ENCODE results near the gene SMAD5. TPM values are rescaled to one million over a fixed set of nuclear protein-coding genes. Genes with fewer than 3 reads are reported as not detected.

The SMAD5 gene
- total RNA-seq, 1 donor, result 88.7 TPM

DNA sequence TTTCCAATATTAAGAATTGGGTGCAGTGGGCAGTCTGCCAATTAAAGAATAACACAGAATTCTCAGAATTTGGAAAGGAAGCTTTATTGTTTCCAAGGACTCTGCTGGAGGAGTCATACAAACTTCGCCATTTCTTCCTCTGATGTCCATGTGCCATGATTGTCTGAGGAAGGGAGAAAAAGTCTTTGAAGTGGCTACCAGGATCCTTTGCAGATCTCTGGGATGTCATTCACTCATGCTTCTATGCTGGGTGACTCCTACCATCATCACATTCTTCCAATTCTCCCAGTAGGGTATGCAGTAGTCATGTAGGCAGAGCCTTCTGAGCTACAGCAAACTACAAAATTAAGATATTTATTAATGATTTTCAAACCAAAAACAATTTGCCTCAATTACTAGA is 3.2 kb upstream of the SMAD5 start:
- no peak overlapping the region for H3K4me3 ChIP-seq (ENCODE audit: low read depth, low read length)
- TF ChIP-seq, protein P1, sequence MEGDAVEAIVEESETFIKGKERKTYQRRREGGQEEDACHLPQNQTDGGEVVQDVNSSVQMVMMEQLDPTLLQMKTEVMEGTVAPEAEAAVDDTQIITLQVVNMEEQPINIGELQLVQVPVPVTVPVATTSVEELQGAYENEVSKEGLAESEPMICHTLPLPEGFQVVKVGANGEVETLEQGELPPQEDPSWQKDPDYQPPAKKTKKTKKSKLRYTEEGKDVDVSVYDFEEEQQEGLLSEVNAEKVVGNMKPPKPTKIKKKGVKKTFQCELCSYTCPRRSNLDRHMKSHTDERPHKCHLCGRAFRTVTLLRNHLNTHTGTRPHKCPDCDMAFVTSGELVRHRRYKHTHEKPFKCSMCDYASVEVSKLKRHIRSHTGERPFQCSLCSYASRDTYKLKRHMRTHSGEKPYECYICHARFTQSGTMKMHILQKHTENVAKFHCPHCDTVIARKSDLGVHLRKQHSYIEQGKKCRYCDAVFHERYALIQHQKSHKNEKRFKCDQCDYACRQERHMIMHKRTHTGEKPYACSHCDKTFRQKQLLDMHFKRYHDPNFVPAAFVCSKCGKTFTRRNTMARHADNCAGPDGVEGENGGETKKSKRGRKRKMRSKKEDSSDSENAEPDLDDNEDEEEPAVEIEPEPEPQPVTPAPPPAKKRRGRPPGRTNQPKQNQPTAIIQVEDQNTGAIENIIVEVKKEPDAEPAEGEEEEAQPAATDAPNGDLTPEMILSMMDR (IDR thresholded peaks at IDR 0.05; ENCODE audit: insufficient read depth, low read length), result no peak
- DNase-seq (ENCODE audit: low read depth), result no peak

DNA sequence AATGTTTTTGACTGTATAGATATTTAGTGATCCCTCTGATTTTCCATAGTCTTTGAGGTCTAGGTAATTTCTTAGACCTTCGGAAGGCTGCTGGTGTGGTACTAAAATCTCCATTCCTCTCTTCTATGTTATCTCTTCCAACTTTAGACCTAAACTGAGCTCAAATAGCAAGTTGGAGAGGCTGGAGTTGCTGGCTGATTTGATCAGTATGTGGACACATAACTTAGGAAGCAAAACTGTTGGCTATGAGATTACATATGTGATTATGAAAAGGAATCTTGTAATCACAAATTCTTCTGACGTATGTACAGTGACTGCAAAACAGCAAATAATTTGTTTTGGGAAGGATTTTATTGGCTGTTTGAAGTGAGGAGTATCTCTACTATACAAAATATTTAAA is 2.1 kb upstream of the SMAD5 start:
- TF ChIP-seq, protein P1 (IDR thresholded peaks at IDR 0.05; ENCODE audit: insufficient read depth, low read length), result no peak
- peak; percentile 7 for DNase-seq (ENCODE audit: low read depth)
- no peak overlapping the region for H3K4me3 ChIP-seq (ENCODE audit: low read depth, low read length)

DNA sequence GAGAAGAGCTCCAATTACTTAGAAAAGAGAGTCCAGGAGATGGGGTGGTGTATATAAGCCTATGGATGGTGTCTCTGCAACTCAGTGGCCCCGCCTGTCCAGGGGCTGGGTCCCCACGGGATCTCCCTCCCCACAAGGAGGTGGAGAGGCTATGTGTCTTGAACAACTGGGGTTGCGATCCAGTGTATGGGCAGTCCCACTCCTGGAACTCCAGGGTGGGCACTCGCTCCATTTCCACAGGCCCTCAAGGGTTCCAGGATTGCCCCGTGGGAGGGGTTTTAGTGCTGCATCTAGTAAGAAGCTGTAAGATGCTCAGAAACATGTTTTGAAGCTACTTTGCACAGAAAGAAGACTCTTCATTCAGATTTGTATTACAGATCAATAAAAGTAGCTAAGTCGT is 558 bp upstream of the SMAD5 start:
- DNase-seq (ENCODE audit: low read depth), result no peak
- peak overlapping the region; percentile 87 for H3K4me3 ChIP-seq (ENCODE audit: low read depth, low read length)

DNA sequence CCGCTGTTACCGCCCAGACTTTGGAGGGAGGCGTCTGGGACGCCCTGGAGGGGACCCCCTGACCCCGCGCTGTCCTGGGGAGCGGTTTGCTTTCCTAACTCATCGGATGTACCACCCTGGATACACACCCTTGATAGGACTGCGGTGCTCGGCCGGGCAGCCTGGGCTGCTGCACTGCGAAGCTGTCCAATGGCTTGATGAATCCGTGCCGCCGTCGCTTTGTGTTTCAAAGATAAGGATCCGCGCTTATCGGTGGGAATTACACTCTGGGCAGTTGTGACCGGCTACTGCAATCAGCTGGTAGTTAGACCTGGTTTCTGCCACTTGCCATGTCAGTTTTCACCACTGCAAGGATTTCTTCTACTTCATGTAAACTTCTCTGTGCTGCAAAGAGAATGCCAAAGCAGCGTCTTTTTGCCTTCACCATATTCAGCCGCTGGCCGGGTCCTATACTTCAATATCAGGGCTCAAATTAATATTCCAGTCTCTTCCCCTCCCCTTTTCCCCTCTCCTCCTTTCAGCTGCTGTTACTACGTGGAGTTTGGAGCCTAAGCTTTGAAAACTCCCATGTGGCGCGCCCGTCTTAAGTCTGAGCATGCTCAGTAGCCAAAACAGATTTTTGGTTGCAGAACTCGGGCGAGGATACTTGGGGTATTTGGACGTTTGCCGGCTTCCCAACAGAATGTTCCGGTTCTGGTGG is 727 bp downstream of the SMAD5 start:
- TF ChIP-seq, protein P1 (IDR thresholded peaks at IDR 0.05; ENCODE audit: insufficient read depth, low read length), result no peak
- H3K4me3 ChIP-seq (ENCODE audit: low read depth, low read length), result peak overlapping the region; percentile 87
- peak; percentile 78 for DNase-seq (ENCODE audit: low read depth)

More for the DNA sequence above, 558 bp upstream of the SMAD5 start:
- TF ChIP-seq, protein P1 (IDR thresholded peaks at IDR 0.05; ENCODE audit: insufficient read depth, low read length), result no peak

DNA sequence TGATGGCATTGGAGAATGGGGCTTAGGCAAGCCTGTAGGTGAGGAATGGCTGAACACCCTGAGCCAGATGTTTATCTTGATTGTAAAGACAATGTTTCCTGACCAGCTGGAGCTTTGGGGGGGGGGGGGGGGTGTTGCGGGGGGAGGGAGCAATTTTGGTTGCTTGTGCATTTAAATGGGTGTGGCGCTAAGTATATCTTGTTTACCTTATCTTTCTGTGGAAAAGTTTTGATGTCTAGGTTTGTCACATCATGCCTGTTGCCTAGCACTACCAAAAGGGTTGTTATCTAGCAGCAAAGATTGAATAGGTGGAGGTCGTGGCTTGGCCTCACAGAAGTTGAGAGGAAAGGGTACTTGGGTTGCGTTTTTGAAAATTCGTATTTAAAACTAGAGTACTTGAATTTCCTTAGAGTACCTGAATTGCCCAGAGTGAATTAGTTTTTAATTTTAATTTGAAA is 1.3 kb downstream of the SMAD5 start:
- TF ChIP-seq, protein P1 (IDR thresholded peaks at IDR 0.05; ENCODE audit: insufficient read depth, low read length), result no peak
- DNase-seq (ENCODE audit: low read depth), result no peak
- H3K4me3 ChIP-seq (ENCODE audit: low read depth, low read length), result peak overlapping the region; percentile 87

DNA sequence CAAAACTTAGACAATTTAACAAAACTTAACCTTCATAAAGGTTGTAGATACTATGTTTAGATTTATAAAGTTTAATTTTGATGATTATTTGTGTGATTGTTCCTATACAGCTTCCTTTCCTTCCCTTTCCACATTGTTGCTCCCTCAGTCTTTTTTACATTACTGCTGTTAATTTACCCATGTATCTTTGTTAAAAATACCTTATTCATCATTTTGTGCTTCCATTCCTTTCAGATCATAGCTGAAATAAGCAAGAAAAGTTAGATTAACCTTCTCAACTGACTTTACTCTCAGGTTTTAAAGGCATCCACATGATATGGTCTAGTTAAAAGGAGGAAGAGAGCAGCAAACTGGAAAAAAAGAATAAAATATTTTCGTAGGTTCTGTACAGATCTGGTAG is 2.0 kb downstream of the SMAD5 start:
- H3K4me3 ChIP-seq (ENCODE audit: low read depth, low read length), result peak overlapping the region; percentile 87
- no peak for DNase-seq (ENCODE audit: low read depth)
- TF ChIP-seq, protein P1 (IDR thresholded peaks at IDR 0.05; ENCODE audit: insufficient read depth, low read length), result no peak

DNA sequence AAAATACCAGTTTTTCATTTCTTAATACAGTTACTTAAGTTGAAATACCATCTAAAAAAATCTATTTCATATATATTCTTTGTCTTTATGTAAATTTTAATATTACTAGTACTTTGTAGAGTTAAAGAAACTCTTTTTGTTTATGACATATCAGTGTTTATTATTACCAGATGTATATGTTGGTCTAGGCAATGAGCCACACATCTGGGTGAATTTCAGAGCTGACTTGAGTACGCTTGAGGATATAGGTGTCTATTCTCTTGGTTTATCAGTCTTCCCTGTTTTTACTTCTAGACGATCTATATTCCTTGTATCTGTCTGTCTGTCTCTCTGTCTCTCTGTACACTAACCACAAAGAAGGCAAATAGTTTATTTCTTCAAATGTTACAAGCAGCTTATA is 2.9 kb downstream of the SMAD5 start:
- DNase-seq (ENCODE audit: low read depth), result peak; percentile 22
- TF ChIP-seq, protein P1 (IDR thresholded peaks at IDR 0.05; ENCODE audit: insufficient read depth, low read length), result no peak

More for the DNA sequence above, 2.9 kb downstream of the SMAD5 start:
- H3K4me3 ChIP-seq (ENCODE audit: low read depth, low read length), result no peak overlapping the region

Data from fibroblast of the aortic adventitia (primary cell).